Anterior cingulate cortex (tissue), 58 donors: ENCODE data around the gene TRAF2.

Experiments
- DNase-seq, 58 donors: peaks; one replicate each; lab custom pipeline; 2025; lab: John Stamatoyannopoulos, UW

TRAF2 gene

GRCh38 chr9:136846376-136847087, 39.8 kb upstream of the TRAF2 start:
- DNase-seq = no peak

- DNase-seq = no peak
Measured at GRCh38 chr9:136847088-136847825, 39.1 kb upstream of the TRAF2 start.

GRCh38 chr9:136847826-136848392, 38.4 kb upstream of the TRAF2 start:
- DNase-seq = peak in 8 of 58 donors; percentile 18 to 34 (median 28)

GRCh38 chr9:136848393-136849037, 37.8 kb upstream of the TRAF2 start:
- peak in 7 of 58 donors; percentile 56 to 77 (median 64) for DNase-seq

- DNase-seq = peak; percentile 87 to 100 (median 98)
Measured at GRCh38 chr9:136849038-136849959, 37.0 kb upstream of the TRAF2 start, which contains the start of gene PHPT1. TSS of gene PHPT1 (plus strand) at chr9:136849409. CDS start at chr9:136849431, 22 bp downstream.

- DNase-seq = no peak
Measured at GRCh38 chr9:136849960-136850865, 36.1 kb upstream of the TRAF2 start.

GRCh38 chr9:136850866-136851775, 35.2 kb upstream of the TRAF2 start:
- DNase-seq = no peak

GRCh38 chr9:136851941-136852663, 34.2 kb upstream of the TRAF2 start, which contains the start of gene MAMDC4:
TSS of gene MAMDC4 (plus strand) at chr9:136852346. CDS start at chr9:136852417, 71 bp downstream.
- DNase-seq = no peak

- no peak for DNase-seq
Measured at GRCh38 chr9:136852664-136853595, 33.4 kb upstream of the TRAF2 start.

DNA sequence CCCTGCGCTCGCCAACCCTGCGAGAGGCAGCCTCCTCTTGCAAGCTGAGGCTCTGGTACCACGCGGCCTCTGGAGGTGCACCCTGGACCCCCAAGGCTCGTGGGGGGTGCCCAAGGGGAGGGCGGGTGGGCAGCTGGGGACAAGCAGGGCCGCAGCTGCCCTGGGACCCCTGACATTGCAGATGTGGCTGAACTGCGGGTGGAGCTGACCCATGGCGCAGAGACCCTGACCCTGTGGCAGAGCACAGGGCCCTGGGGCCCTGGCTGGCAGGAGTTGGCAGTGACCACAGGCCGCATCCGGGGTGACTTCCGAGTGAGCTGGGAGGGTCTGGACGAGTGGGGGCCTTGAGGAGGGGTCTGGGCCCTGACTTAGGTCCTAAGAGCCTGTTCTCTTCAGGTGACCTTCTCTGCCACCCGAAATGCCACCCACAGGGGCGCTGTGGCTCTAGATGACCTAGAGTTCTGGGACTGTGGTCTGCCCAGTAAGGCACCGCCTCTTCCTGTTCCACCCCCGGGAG, 32.7 kb upstream of the TRAF2 start:
- no peak for DNase-seq

GRCh38 chr9:136854113-136854841, 32.0 kb upstream of the TRAF2 start:
- DNase-seq = no peak

- no peak for DNase-seq
Measured at GRCh38 chr9:136854842-136855460, 31.4 kb upstream of the TRAF2 start.

GRCh38 chr9:136855461-136856078, 30.7 kb upstream of the TRAF2 start:
- DNase-seq = no peak

DNA sequence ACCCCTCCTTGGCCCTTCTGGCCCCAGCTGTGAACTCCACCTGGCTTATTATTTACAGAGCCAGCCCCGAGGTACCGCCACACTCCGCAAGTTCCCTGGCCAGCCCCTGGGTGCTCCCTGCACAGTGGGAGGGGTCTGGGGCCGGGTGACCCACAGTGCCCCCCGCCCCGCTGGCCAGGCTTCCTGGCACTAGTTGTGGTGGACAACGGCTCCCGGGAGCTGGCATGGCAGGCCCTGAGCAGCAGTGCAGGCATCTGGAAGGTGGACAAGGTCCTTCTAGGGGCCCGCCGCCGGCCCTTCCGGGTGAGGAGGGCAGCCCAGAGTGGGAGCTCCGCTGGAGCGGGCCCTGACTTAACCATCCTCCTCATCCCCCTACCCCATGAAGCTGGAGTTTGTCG, 30.2 kb upstream of the TRAF2 start:
- no peak for DNase-seq
